IMR-90 (cell line): ENCODE measurements around the gene LGALS12. TPM values are rescaled to one million over a fixed set of nuclear protein-coding genes. Genes with fewer than 3 reads are reported as not detected.

ENCODE experiments used
- ATAC-seq: fragments of 200-7000 bp; cut with Tn5 transposase; 2 replicates; pipeline ENCODE4 v1.9.1; 2020; ENCODE audit warnings: low read depth, mild to moderate bottlenecking, moderate library complexity
- BruUV-seq: library from RNA; stranded (reverse); fragments of 400-500 nt; replicated peaks from 2 replicates; lab custom pipeline; 2021; lab: Mats Ljungman, UMichigan
- CTCF ChIA-PET: fragments of 300-600 bp; formaldehyde crosslinking; extraction: SDS; loops from one replicate; lab custom pipeline; 2021; ENCODE audit warnings: antibody characterized with exemption; lab: Yijun Ruan, JAX
- POLR2A ChIA-PET: fragments of 300-600 bp; sonication (Branson Sonifier 250); formaldehyde crosslinking; loops from one replicate; lab custom pipeline; 2022; ENCODE audit warnings: antibody characterized with exemption; ENCODE audit not compliant: unreplicated experiment; lab: Charles Lee
- DNase-seq: peaks from one replicate; pipeline ENCODE4 v3.0.0; 2013
- H2AFZ ChIP-seq: replicated peaks from 2 replicates; pipeline ENCODE3; 2013; ENCODE audit warnings: low read length, mild to moderate bottlenecking; ENCODE audit not compliant: poor library complexity
- H2AK5ac ChIP-seq: 2 replicates; pipeline ENCODE4 v1.6.1; 2013; ENCODE audit warnings: low read depth, low read length, inconsistent platforms
- H2AK9ac ChIP-seq: replicated peaks from 2 replicates; pipeline ENCODE3; 2013; ENCODE audit warnings: mild to moderate bottlenecking, low read depth, low read length, moderate library complexity; ENCODE audit not compliant: poor library complexity
- H2BK120ac ChIP-seq: 2 replicates; pipeline ENCODE4 v1.6.1; 2013; ENCODE audit warnings: low read depth, low read length, inconsistent platforms
- H2BK15ac ChIP-seq: 3 replicates; pipeline ENCODE4 v1.6.1; 2013; ENCODE audit warnings: low read depth, low read length, inconsistent platforms
- H2BK20ac ChIP-seq: 2 replicates; pipeline ENCODE4 v1.6.1; 2013; ENCODE audit warnings: low read depth, mild to moderate bottlenecking, inconsistent platforms, low read length, moderate library complexity
- H2BK5ac ChIP-seq: 2 replicates; pipeline ENCODE4 v1.6.1; 2013; ENCODE audit warnings: mild to moderate bottlenecking, low read depth, low read length, inconsistent platforms; ENCODE audit not compliant: poor library complexity, severe bottlenecking
- H3K14ac ChIP-seq: replicated peaks from 2 replicates; pipeline ENCODE4 v1.6.1; 2013; ENCODE audit warnings: low read depth, low read length, inconsistent platforms
- H3K18ac ChIP-seq: 2 replicates; pipeline ENCODE4 v1.6.1; 2013; ENCODE audit warnings: low read depth, low read length, control low read depth
- H3K23ac ChIP-seq: 2 replicates; pipeline ENCODE4 v1.6.1; 2013; ENCODE audit warnings: low read depth, low read length, inconsistent platforms
- H3K27ac ChIP-seq: 2 replicates; pipeline ENCODE4 v1.5.1; 2013; ENCODE audit warnings: mild to moderate bottlenecking, control low read depth, low read length; ENCODE audit not compliant: insufficient read depth
- H3K27me3 ChIP-seq: 2 replicates; pipeline ENCODE4 v1.6.1; 2013; ENCODE audit warnings: low read length; ENCODE audit not compliant: control insufficient read depth, insufficient read depth
- H3K36me3 ChIP-seq: 2 replicates; pipeline ENCODE4 v1.6.1; 2013; ENCODE audit warnings: low read length, mixed read lengths; ENCODE audit not compliant: control insufficient read depth, insufficient read depth
- H3K4ac ChIP-seq: 2 replicates; pipeline ENCODE4 v1.6.1; 2013; ENCODE audit warnings: low read depth, low read length, inconsistent platforms
- H3K4me1 ChIP-seq: 2 replicates; pipeline ENCODE4 v1.6.1; 2013; ENCODE audit warnings: low read length, mixed read lengths; ENCODE audit not compliant: control insufficient read depth, insufficient read depth
- H3K4me2 ChIP-seq: 2 replicates; pipeline ENCODE4 v1.6.1; 2013; ENCODE audit warnings: low read depth, mild to moderate bottlenecking, control low read depth, low read length, moderate library complexity
- H3K4me3 ChIP-seq: 2 replicates; pipeline ENCODE4 v1.5.1; 2013; ENCODE audit warnings: low read depth, mild to moderate bottlenecking, control low read depth, low read length, moderate library complexity; ENCODE audit not compliant: insufficient read depth
- H3K56ac ChIP-seq: 2 replicates; pipeline ENCODE4 v1.6.1; 2013; ENCODE audit warnings: low read length, inconsistent platforms; ENCODE audit not compliant: insufficient read depth; ENCODE audit errors: extremely low read depth
- H3K79me1 ChIP-seq, 2 experiments: 2 replicates each; pipeline ENCODE4 v1.6.1; 2013; ENCODE audit warnings: low read length in 2 of 2, inconsistent platforms in 1 of 2, low read depth in 1 of 2
- H3K9ac ChIP-seq: 2 replicates; pipeline ENCODE4 v1.6.1; 2013; ENCODE audit warnings: low read depth, low read length, control low read depth
- H3K9me1 ChIP-seq: 2 replicates; pipeline ENCODE4 v1.6.1; 2013; ENCODE audit warnings: low read length, inconsistent platforms; ENCODE audit not compliant: insufficient read depth
- H3K9me3 ChIP-seq: 2 replicates; pipeline ENCODE4 v1.6.1; 2013; ENCODE audit warnings: low read length; ENCODE audit not compliant: control insufficient read depth, insufficient read depth
- H4K20me1 ChIP-seq: 2 replicates; pipeline ENCODE4 v1.6.1; 2013; ENCODE audit warnings: low read length, inconsistent platforms; ENCODE audit not compliant: insufficient read depth
- H4K5ac ChIP-seq: 2 replicates; pipeline ENCODE4 v1.6.1; 2013; ENCODE audit warnings: mild to moderate bottlenecking, low read depth, low read length, control low read depth
- H4K8ac ChIP-seq, 2 experiments: 2 replicates each; pipeline ENCODE4 v1.6.1; 2013; ENCODE audit warnings: low read depth in 2 of 2, low read length in 2 of 2, control low read depth in 1 of 2, inconsistent platforms in 1 of 2
- H4K91ac ChIP-seq: 2 replicates; pipeline ENCODE4 v1.6.1; 2013; ENCODE audit warnings: low read depth, low read length, inconsistent platforms; ENCODE audit not compliant: insufficient read depth
- BHLHE40 ChIP-seq: fragments of 150-350 bp; IDR thresholded peaks from 2 replicates; pipeline ENCODE4 v1.6.1; 2016; ENCODE audit warnings: mild to moderate bottlenecking, low read depth, low read length
- CEBPB ChIP-seq: IDR thresholded peaks from 2 replicates; pipeline ENCODE4 v1.6.1; 2012; ENCODE audit warnings: low read depth, low read length, improper control_type of control experiment
- CHD1 ChIP-seq: IDR thresholded peaks from 2 replicates; pipeline ENCODE4 v1.6.1; 2012; ENCODE audit warnings: low read depth, low read length, improper control_type of control experiment
- CTCF ChIP-seq: conservative IDR thresholded peaks from 2 replicates; pipeline ENCODE4 v1.5.1; 2012; ENCODE audit warnings: mild to moderate bottlenecking, low read depth, low read length, improper control_type of control experiment
- FOS ChIP-seq: fragments of 150-350 bp; IDR thresholded peaks from 2 replicates; pipeline ENCODE4 v1.6.1; 2016; ENCODE audit warnings: low read depth, low read length
- MAFK ChIP-seq: IDR thresholded peaks from 2 replicates; pipeline ENCODE4 v1.6.1; 2012; ENCODE audit warnings: low read depth, low read length, improper control_type of control experiment
- MAZ ChIP-seq: IDR thresholded peaks from 2 replicates; pipeline ENCODE4 v1.6.1; 2012; ENCODE audit warnings: low read depth, mild to moderate bottlenecking, low read length, improper control_type of control experiment, moderate library complexity, borderline replicate concordance
- MXI1 ChIP-seq: IDR thresholded peaks from 2 replicates; pipeline ENCODE4 v1.6.1; 2012; ENCODE audit warnings: low read depth, mild to moderate bottlenecking, low read length, moderate library complexity, borderline replicate concordance
- NFE2L2 ChIP-seq: fragments of 150-350 bp; IDR thresholded peaks from 2 replicates; pipeline ENCODE4 v1.6.1; 2016; ENCODE audit warnings: low read depth, mild to moderate bottlenecking, low read length
- POLR2A ChIP-seq: IDR thresholded peaks from 2 replicates; pipeline ENCODE4 v1.6.1; 2012; ENCODE audit warnings: mild to moderate bottlenecking, low read depth, low read length
- RAD21 ChIP-seq: IDR thresholded peaks from 2 replicates; pipeline ENCODE4 v1.6.1; 2012; ENCODE audit warnings: low read length, improper control_type of control experiment
- RCOR1 ChIP-seq: IDR thresholded peaks from 2 replicates; pipeline ENCODE4 v1.6.1; 2012; ENCODE audit warnings: mild to moderate bottlenecking, low read length, improper control_type of control experiment; ENCODE audit not compliant: insufficient replicate concordance
- RFX5 ChIP-seq: IDR thresholded peaks from 2 replicates; pipeline ENCODE4 v1.8.0; 2012; ENCODE audit warnings: low read depth, mild to moderate bottlenecking, low read length, moderate library complexity
- SMC3 ChIP-seq: fragments of 150-350 bp; IDR thresholded peaks from 2 replicates; pipeline ENCODE4 v1.6.1; 2016; ENCODE audit warnings: low read depth, mild to moderate bottlenecking, antibody characterized with exemption, low read length, moderate library complexity
- USF2 ChIP-seq: fragments of 150-350 bp; IDR thresholded peaks from 2 replicates; pipeline ENCODE4 v1.6.1; 2017; ENCODE audit warnings: mild to moderate bottlenecking, antibody characterized with exemption, low read length, low read depth
- WGBS, 2 experiments: methylation state at CpG; one replicate each; pipeline versions ENCODE4 v1.1.5 to v1.1.7; 2013; ENCODE audit warnings: missing lambda C conversion rate in 2 of 2; ENCODE audit not compliant: insufficient read length in 1 of 2; ENCODE audit errors: extremely low coverage in 2 of 2; 5-methylcytosine and 5-hydroxymethylcytosine counted together
- dilution Hi-C: fragments of 300-500 bp; cut with HindIII; formaldehyde crosslinking; loops from one replicate; pipeline ENCODE4 v1.14.3; 2018; ENCODE audit warnings: low sequenced_read_pairs; ENCODE audit not compliant: unreplicated experiment
- in situ Hi-C: fragments of 300-500 bp; cut with MboI; formaldehyde crosslinking; loops from 3 replicates; pipeline ENCODE4 v1.14.3; 2019; ENCODE audit warnings: low sequenced_read_pairs, inconsistent platforms, mixed read lengths
- intact Hi-C: fragments of 100-400 bp; cut with micrococcal nuclease; formaldehyde crosslinking; loops from 2 replicates; pipeline ENCODE4 v1.10.0; 2022
- polyA plus RNA-seq, 3 experiments: library from polyadenylated mRNA; depleted of rRNA; stranded (reverse); fragments of >200 nt; gene quantifications; 2 replicates each; pipeline ENCODE4 v1.2.3, GENCODE V29; 2012; ENCODE audit warnings: low replicate concordance in 1 of 3
- total RNA-seq: library from RNA; depleted of rRNA; stranded (reverse); fragments of >200 nt; gene quantifications from 2 replicates; pipeline ENCODE4 v1.2.3, GENCODE V29; 2012
- TF ChIP-seq, protein P1 (sequence below): fragments of 150-350 bp; IDR thresholded peaks from 2 replicates; pipeline ENCODE4 v1.6.1; 2016; ENCODE audit warnings: low read depth, mild to moderate bottlenecking, low read length, moderate library complexity, borderline replicate concordance

Gene LGALS12
- total and polyA plus RNA-seq, 2 of the 4 experiments (the other 2 are of a cell fraction), result not detected

DNA sequence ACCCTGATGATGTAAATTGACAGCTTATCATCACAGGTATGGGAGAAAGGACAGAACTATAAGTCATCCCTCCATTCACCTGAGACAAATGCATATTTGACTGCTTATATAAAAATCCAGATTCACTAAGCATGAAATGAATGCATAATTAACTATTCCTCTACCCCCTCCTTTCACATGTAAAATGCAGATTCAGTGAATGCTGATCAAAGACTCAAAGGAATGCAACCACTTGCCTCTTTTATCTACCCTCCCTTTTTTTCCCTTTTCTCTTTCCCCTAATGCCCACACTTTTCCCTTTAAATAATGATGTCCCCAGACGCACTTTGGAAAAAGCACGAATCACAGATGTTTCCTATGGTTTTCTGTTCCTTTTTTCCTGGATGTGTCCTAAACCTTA is 26.2 kb downstream of the LGALS12 start:
- ATAC-seq (no peak), DNase-seq (no peak)
- intact Hi-C loops, result no loop called here
- TF ChIP-seq FOS (no peak), MXI1 (no peak), CTCF (no peak), CEBPB (no peak), RFX5 (no peak), SMC3 (no peak), USF2 (no peak), RCOR1 (no peak), RAD21 (no peak), MAFK (no peak), NFE2L2 (no peak), CHD1 (no peak), BHLHE40 (no peak), MAZ (no peak), POLR2A (no peak)
- TF ChIP-seq, protein P1, sequence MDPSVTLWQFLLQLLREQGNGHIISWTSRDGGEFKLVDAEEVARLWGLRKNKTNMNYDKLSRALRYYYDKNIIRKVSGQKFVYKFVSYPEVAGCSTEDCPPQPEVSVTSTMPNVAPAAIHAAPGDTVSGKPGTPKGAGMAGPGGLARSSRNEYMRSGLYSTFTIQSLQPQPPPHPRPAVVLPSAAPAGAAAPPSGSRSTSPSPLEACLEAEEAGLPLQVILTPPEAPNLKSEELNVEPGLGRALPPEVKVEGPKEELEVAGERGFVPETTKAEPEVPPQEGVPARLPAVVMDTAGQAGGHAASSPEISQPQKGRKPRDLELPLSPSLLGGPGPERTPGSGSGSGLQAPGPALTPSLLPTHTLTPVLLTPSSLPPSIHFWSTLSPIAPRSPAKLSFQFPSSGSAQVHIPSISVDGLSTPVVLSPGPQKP, result no peak
- no peak overlapping the region for H4K91ac ChIP-seq
- no peak overlapping the region for H2AK9ac ChIP-seq
- H4K20me1 ChIP-seq, result no peaks in the 10 kb centered on the region
- no peak overlapping the region for H3K18ac ChIP-seq
- WGBS, 2 experiments, result no CpG with 5 or more reads among the region's 2 CpGs
- no peak overlapping the region for H3K56ac ChIP-seq
- no peaks in the 10 kb centered on the region for H3K79me1 ChIP-seq
- POLR2A ChIA-PET, result no interaction called here
- no peak overlapping the region for H4K8ac ChIP-seq
- no peak overlapping the region for H2AFZ ChIP-seq
- no peaks in the 10 kb centered on the region for H3K36me3 ChIP-seq
- H2BK15ac ChIP-seq, result no peak overlapping the region
- no peak overlapping the region for H3K4me2 ChIP-seq
- no TSS peak for BruUV-seq
- dilution Hi-C loops, result no loop called here
- H2AK5ac ChIP-seq, result no peak overlapping the region
- peaks cover 6% of the 10 kb centered on the region; the same call in 1 of the 2 replicates for H3K4me1 ChIP-seq
- no peak overlapping the region for H2BK5ac ChIP-seq
- H3K9me1 ChIP-seq, result no peaks in the 10 kb centered on the region
- H2BK120ac ChIP-seq, result no peak overlapping the region
- H3K9me3 ChIP-seq, result no peaks in the 10 kb centered on the region
- H4K5ac ChIP-seq, result no peak overlapping the region
- no peak overlapping the region for H3K4me3 ChIP-seq
- H3K23ac ChIP-seq, result no peak overlapping the region
- H3K27me3 ChIP-seq, result peaks cover 5% of the 10 kb centered on the region
- in situ Hi-C loops, result no loop called here
- H3K9ac ChIP-seq, result no peak overlapping the region
- no peak overlapping the region for H3K14ac ChIP-seq
- H3K4ac ChIP-seq, result no peak overlapping the region
- H2BK20ac ChIP-seq, result no peak overlapping the region
- CTCF ChIA-PET, result no interaction called here
- no peak overlapping the region for H3K27ac ChIP-seq
